GM23338 (cell line): ENCODE results near the gene DSCAML1.

Source experiments
- CTCF ChIP-seq, 2 experiments: fragments of 200-600 bp in 1 of 2; sonication (generic) in 1 of 2; conservative IDR thresholded peaks; 2 replicates each; pipeline versions ENCODE4 v1.5.1 to v1.6.1; 2016 to 2017; ENCODE audit warnings: antibody characterized with exemption in 2 of 2, low read depth in 2 of 2, mild to moderate bottlenecking in 2 of 2, moderate library complexity in 1 of 2
- EZH2 ChIP-seq: fragments of 200-600 bp; sonication (generic); IDR thresholded peaks from one replicate; pipeline ENCODE4 v1.8.0; 2017; ENCODE audit warnings: antibody characterized with exemption, mild to moderate bottlenecking, low read depth; ENCODE audit not compliant: unreplicated experiment
- EZH2phosphoT487 ChIP-seq: fragments of 200-600 bp; sonication (generic); IDR thresholded peaks from one replicate; pipeline ENCODE4 v1.8.1; 2018; ENCODE audit warnings: antibody characterized with exemption; ENCODE audit not compliant: unreplicated experiment
- POLR2AphosphoS5 ChIP-seq: IDR thresholded peaks from 2 replicates; pipeline ENCODE4 v1.6.1; 2016; ENCODE audit warnings: antibody characterized with exemption, low read depth
- REST ChIP-seq: IDR thresholded peaks from one replicate; pipeline ENCODE4 v1.6.1; 2018; ENCODE audit warnings: antibody characterized with exemption; ENCODE audit not compliant: unreplicated experiment
- STAT1 ChIP-seq: IDR thresholded peaks from one replicate; pipeline ENCODE4 v1.6.1; 2016; ENCODE audit warnings: antibody characterized with exemption; ENCODE audit not compliant: unreplicated experiment
- ZNF331 ChIP-seq: fragments of 250-450 bp; sonication (Bioruptor Pico); IDR thresholded peaks from 2 replicates; pipeline ENCODE4 v1.5.0; 2020; ENCODE audit warnings: low read depth, mild to moderate bottlenecking, moderate library complexity

GRCh38 chr11:117421476-117421875, 375.5 kb downstream of the DSCAML1 start:
- TF ChIP-seq ZNF331 (CRISPR knock-in tag): no peak
- TF ChIP-seq POLR2AphosphoS5: no peak
- TF ChIP-seq CTCF (conservative IDR thresholded peaks at IDR 0.05; ENCODE audit: low read depth in 2 of 2): no peak
- no peak for TF ChIP-seq EZH2phosphoT487
- TF ChIP-seq EZH2: no peak
- no peak for TF ChIP-seq STAT1
- no peak for TF ChIP-seq REST
